SU-DHL-6 (cell line): Measurements from ENCODE around the gene ATXN7.

Experiments used
- EZH2phosphoT487 ChIP-seq: fragments of 200-600 bp; sonication (generic), shearing (Covaris generic); conservative IDR thresholded peaks from 2 replicates; pipeline ENCODE4 v1.6.1; 2018; ENCODE audit warnings: mild to moderate bottlenecking, antibody characterized with exemption, low read length, moderate library complexity, mixed read lengths
- TF ChIP-seq, protein P1 (sequence below): fragments of 200-600 bp; sonication (generic); IDR thresholded peaks from one replicate; pipeline ENCODE4 v1.5.1; 2017; ENCODE audit warnings: antibody characterized with exemption, mild to moderate bottlenecking, low read length, moderate library complexity; ENCODE audit not compliant: insufficient read depth, poor library complexity, severe bottlenecking

DNA sequence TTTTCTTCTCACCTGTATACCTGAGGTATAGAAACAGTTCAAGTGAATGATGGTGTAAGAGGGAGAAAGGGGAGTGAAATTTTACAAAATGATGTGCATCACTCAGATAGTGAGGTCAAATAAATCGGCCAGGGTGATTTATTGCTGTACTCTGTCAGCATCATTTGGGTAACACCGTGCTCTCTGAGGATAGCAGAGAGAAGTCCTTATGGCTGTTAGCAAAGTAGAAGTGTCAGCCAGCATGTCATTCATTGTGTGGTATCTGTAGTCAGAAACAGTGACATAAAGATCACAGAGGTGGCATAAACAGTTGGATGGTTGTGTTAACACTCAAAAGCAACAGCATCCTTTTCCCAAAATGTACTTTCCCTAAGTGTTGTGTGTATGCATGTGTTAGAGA is 106.2 kb downstream of the ATXN7 start:
- TF ChIP-seq, protein P1, sequence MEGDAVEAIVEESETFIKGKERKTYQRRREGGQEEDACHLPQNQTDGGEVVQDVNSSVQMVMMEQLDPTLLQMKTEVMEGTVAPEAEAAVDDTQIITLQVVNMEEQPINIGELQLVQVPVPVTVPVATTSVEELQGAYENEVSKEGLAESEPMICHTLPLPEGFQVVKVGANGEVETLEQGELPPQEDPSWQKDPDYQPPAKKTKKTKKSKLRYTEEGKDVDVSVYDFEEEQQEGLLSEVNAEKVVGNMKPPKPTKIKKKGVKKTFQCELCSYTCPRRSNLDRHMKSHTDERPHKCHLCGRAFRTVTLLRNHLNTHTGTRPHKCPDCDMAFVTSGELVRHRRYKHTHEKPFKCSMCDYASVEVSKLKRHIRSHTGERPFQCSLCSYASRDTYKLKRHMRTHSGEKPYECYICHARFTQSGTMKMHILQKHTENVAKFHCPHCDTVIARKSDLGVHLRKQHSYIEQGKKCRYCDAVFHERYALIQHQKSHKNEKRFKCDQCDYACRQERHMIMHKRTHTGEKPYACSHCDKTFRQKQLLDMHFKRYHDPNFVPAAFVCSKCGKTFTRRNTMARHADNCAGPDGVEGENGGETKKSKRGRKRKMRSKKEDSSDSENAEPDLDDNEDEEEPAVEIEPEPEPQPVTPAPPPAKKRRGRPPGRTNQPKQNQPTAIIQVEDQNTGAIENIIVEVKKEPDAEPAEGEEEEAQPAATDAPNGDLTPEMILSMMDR = no peak
- no peak for TF ChIP-seq EZH2phosphoT487
